ENCODE results near the gene GNLY.

Gene GNLY

DNA sequence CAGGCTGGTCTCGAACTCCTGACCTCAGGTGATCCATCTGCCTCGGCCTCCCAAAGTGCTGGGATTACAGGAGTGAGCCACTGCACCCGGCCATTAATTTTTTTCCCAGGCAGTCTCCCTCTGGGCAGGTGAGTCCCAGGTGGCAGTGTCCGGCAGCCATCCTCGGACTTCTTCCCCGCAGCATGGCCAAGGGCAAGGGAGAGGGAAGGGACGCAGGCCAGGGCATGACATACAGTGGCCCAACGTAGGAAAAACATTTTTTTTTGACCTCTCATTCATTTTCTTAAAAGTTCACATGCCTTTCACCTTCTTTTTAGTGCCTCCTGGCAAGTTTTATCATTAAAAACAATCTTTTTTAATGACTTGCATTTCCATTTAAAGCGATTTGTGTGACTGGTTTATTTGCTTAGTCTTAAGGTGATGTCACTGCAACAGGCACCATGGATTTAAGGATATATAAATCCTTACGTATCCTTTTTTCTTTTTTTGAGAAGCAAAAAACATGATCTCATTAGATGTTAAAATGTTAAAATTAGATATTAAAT lies 36.6 kb downstream of the GNLY start:
- no peak for DNase-seq

DNA sequence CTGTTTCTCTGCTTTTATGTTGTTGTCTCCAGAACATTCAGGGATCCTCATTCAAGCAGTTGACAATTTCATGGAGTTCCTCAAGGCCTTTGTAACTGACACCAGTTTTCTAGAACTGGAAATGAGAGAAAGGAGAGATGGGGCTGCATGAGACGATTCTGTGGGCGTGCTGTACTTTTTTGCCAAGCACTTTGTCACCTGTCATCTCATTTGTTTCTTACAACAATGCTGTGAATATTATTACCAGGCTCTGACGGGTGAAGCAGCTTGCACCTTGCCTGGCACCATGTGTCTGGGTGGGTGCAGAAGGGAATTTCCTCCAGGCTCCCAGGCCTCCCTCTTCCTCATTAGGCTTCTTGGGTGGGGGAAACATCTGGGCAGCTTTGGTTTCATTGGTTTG lies 37.4 kb downstream of the GNLY start:
- no peak for DNase-seq

DNA sequence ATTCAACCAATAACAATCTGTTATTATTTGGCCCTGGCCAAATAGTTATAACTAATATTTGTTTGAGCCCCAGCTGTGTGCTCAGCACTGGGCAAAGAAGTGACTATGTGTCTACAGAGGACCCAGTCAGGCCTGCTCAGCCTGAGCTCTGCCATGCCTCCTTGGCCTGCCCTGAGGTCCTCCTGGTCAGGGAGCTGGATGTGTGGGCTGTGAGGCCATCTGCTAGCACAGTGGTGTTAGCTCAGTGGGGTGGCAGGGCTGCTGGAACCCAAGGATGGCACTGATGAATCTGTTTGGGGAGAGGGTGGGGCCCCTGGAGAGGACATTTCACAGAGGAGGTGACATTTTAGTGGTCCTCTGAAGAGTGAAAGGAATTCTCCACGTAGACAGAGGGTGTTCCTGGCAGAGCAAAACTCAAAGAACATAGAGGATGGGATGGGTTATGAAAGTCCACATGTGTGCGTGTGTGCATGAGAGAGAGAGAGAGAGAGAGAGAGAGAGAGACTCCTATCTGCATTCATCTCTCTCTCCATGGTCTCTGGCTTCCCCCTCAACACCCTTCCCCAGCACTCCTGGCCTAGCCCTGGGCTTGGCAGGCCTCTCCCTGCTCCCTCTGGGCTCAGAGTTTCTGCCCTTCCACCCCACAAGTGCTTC lies 38.4 kb downstream of the GNLY start:
- no peak for DNase-seq

DNA sequence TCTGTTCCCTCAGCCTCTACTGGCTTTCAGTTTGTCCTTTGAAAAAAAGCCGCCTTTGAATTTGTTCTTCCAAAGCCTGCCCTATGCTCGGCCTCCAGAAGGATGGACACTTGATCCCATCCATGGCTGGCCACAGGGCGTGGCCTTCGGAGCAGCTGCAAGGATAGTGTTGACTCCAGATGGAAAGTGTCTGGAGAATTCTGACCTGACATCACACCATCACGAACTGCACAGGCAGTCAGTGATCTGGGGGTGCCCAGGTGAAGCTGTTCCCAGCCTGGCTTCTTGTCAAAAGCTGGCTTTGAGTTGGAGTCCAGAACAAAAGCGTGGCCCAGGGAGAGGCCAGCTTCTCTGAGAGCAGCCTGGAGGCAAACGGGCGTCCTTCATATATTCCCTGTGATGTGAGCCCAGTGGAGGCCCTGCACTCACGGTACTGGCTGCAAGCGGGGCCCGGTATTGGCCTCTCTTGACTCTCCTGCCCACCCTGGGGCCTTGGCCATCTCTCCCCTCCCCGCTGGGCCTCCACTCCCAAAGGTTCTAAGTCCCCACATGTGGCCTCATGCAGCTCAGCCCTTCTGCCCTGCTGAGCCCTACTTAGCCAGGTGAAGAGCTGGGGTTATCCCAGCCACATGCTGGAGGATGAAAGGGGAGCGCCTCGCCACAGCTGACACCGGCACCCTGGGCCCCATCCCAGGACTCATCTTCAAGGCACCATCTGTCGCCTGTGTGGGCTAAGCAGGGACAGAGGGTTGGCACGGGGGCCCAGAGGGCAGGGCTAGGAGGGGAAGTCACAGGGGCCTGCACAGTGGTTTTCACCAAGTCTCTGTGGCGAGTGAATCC lies 39.2 kb downstream of the GNLY start:
- DNase-seq = no peak

DNA sequence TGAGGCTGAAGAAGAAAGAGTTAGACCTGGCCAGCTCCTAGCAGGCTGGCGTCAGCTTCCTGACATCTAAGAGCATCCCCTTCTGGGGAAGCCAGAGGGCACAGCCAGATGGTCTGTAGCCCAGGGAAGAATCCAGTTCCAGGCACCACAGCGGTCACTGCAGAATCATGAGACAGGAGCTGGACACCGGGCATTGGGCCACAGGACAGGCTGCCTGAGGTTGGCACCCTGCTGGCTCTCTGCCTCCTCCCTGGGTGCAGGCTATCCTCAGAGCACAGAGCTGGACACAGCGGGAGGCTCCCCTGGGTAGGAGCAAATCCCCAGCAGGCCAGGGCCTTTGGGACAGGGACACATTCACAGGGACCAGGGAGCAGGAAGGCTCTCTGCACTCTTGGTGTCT lies 39.9 kb downstream of the GNLY start:
- DNase-seq = no peak

DNA sequence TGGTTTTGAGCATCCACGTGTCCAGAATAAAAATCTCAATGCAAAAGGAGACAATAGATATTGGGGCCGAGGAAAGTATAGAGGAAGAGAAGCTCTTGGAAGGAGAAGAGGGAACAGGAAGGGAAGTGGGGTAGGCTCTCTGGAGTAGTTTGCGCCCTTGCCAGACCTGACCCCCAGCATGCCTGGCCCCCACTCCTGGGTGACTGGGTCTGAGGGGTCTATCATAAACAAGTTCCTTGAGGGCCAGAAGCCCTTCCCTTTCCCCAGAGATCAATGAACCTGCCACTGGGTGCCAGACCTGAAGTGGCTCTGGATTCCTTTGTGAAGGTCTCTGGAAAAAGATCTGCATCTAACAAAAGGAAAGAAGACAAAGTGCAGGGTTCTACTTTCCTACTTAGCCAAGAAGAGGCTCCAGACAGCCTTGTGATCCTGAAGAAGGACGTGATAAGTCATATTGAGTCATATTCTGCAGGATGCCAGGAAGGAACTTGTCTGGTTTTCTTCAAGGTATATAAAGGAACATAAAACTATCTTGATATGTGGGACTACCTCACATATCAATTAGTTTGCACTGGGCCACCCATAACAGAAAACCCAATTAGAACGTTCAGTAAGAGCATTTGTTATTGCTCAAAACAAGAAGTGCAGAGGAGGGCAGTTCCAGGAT lies 40.9 kb downstream of the GNLY start:
- DNase-seq = no peak

DNA sequence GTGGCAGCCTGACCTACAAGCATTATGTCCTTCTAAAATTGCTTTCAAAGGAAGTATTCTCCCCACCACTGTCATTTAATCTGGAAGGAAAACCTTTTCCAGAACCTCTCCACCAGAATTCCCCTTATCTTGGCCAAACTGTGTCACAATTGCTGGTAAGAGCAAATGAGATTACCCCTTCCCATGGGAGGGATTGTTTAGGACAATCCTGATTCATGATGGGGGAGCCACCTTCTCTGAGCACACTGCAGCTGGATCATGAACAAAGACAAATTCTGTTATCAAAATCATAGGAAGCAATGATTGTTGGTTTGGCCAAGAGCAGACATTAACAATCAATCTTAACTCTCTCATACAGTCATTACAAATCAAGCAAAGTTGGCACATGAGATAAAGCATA lies 41.5 kb downstream of the GNLY start:
- no peak for DNase-seq

DNA sequence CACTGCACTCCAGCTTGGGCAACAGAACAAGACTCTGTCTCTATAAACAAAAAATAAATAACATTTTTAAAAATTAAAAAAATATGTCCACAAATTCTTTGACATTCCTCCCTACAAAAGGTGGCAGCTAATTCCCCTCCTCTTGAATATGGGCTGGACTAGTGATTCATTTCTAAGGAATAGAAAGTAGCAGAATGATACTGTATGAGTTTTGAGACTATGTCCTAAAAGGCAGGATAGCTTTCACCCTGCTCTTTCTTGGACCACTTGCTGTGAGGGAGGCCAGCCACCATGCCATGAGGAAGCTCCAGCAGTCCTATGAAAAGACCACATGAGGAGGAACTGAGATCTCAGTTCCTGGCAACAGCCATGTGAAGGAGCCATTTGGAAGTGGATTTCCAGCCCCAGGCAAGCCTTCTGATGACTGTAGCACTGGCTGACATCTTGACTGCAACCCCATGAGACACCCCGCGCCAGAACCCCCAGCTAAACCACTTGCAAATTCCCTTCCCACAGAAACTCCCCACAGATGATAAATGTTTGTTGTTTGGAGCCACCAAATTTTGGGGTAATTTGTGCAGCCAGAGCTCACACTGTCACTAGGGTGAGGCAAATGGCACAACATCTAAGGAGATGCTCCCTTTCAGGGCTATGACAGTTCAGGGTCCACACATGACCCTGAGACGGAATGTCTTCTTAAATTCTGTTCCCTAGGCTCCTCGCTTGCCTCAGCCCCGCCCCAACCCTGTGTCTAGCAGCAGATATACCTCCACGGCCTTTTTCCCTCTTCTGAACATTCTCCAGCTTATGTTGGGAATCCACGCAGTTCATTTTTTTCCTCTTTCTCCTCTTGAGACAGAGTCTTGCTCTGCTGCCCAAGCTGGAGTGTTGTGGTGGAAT lies 42.5 kb downstream of the GNLY start:
- DNase-seq = no peak

DNA sequence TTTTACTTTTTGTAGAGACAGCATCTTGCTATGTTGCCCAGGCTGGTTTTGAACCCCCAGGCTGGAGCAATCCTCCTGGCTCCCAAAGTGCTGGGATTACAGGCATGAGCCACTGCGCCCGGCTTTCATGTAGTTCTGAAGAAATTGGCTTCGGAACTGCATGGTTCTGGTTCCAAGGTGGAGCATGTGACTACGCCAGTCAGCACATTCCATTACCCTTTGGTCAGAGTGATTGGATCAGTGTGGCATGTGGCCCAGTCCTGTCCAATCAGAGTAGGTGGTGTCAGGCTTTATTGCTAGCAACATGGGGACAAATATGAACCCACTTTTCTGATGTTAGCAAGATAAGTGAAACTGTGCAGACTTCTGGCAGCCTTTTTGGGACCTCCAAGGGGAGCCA lies 43.3 kb downstream of the GNLY start:
- no peak for DNase-seq

DNA sequence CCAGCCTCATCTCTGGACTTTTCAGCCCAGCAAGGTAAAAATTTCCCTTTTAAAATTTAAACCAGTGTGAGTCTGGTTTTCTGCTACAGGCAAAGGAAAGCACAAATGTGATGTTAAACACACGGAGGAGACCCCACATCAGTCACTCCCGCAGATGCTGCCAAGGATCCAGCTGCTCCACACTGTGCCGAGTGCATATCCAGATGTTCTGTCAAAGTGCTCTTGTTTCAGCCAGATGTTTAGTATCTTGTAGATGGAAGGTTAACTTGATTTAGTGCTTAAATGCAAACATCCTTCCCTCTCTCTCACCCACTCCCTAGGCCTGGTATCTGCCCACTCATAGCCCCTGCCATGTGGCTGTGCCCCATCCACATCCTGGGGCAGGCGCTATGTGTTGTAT lies 43.8 kb downstream of the GNLY start:
- no peak for DNase-seq

DNA sequence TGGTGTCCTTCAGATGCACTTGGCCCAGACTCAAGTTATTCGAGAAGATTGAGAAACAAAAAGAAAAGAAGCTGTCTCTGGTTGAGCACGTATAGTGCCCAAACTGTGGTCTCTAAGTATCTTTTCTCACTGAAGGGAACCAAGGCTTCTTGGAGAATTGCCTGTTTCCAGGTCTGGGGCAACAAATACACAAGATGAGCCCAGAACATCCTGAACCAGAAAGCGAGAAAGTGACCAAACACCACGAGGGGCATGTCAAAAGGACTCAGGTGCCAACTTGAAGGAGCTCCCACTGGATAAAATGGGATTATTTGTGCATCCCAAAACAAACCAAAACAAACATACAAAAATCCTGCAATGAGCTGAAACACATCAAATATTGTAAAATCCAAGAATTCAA lies 46.0 kb downstream of the GNLY start:
- no peak for DNase-seq

DNA sequence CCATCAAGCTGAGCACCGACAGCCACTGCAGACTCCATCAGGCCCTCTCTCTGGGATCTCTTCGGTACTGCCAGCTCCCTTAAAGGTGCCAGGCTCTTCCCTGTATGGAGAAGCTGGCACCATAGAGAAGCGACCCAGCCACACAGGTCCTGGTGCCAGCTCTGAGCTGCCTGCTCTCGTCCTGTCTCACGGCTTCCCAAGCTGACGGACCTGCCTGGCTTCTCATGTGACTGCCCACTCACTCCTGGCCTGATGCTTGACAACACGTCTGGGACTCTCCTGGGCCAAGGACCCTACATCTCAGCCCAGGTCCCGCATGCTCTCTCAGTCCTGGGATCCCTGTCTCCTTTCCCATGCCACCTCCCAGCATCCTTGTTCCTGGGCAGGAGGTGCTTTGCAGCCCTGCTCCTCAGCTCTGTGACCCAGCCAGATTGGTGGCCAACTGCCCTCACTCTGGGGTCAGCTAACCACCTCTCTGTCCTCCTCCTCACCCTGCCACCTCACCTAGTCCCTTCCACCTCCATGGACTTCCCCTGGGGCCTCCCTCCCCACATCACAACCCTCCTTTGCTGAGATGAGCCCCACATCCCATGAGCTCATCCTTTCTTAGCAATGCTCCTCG lies 47.2 kb downstream of the GNLY start:
- DNase-seq = no peak

DNA sequence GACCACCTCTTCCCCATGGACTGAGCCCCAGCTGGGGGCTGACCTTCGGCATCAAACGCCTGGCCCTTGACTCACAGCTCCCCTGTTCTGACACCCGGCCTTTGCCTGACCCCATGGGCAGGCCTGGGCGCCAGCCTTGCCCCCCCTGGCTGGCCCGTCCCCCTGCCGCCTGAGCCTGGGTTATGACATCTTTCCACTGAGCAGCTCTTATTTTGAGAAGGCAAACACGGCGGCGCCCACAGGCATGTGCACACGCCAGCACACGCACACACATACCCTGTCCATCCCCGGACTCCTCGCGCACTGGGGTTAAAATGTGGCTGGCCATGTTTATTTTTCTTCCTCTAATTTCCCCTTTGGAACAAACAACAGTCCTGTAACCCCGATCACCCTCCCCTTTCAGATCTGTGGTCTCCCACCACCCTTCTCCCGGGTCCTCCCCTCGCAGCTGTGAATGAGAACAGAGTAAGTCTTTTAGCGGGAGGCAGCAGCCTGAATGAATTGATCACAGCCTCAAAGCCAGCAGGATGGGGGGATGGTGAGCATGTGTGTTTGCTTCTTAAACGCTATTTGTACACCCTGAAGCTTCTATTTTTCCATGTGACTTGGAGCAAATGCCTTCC lies 47.8 kb downstream of the GNLY start:
- peak; percentile 75 for DNase-seq

DNA sequence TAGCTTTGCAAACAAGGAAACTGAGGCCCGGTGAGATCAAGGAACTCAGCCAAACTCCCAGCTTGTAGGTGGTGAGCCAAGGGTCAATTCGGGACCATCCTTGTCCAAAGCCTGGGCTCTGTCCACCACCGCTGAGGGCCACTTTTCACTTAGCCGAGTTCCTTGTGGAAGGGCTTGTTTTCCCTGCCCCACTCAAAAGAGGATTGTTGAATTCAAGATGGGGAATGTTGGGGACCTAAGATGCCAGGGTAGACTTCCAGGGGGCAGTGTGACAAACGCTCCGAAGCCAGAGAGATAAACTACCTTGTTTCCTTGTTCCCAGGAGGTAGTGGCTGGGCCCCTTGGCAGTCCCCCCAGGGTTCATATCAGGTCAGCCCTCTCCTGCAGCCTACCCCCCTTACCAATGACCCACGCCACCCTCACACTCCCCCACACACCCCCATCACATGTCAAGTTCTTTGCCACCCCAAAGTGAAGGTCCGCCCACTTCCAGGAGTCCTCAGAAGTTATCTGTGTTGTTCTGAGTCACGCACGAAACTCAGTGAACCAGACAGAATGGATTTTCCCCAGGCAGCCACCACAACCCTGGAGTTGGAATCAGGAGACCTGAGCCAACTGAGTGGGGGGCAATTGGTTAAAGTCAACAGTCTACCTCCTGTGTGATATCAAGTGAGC lies 49.3 kb downstream of the GNLY start:
- no peak for DNase-seq

DNA sequence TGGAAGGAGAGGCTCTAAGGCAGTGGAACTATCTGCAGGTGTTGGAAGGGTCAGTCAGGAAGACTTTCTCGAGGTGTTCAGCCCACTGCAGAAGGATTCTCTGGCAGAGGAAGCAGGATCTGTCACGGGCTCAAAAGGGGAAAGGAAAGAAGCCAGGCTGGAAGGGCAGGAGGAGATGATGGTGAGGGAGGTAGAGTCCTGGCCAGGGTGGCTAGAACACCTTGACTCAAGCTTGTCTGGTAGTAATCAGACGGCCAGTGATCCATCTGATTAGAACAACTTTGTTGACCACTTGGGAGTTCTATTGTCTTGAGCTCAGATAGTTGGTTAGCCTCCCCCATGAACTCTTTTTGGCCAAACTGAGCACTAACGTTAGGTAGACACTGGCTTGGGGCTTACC lies 49.9 kb downstream of the GNLY start:
- no peak for DNase-seq

DNA sequence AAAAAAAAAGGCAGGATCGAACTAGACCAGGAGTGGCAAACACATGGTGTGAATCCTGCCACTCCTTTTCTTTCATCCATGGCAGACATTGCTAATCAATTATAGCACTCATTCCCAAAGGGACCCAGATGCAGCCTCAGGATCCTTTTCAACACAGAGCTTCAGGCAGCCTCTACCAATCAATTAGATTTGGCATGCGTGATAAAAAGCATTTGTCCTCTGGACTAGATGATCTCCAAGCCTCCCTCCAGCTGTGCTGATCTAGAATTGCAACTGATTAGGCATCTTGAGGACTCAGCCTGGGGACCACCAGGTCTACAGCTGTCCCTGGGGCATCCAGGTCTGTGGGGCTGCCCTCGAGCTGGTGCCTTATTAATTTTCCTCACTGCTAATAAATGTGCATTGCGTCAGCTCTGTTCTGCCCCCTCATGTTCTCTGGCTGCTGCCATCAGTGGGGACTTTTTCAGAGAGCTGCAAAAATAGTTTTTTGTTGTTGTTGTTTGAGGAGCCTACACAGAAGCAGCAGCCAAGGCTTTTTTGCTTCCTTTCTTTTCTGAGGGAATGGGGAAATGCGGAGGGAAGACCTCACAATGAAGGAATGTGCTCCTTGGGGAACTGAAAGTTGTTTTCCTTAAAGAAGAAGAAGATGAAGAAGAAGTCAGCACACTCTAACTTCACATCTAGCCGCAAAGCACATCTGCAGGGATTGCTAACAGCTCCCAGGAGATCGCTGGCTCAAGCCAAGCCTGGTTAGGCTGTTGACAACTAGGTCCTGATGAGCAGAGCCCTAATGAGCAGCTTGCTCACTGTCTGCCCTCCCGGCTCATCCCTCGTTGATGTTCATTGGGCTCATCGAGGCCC lies 50.8 kb downstream of the GNLY start:
- no peak for DNase-seq

DNA sequence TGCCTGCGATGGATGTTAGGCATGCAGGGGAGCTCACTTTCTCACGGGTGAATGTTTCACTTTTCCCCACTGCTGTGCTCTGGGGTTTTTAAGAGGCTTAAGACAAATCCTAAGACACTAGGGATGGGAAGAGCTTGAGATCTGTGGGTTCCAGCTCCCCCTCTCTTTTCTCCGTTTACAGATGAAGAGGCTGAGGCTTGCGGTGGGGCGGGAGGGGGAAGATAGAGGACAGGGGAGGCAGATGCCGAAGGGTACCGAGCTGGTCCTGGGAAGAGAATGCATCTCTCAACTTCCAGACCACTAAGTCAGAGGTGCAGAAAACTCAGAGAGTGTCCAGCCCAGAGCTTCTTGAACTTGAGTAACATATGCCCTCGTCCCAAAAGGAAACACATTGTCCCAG lies 51.5 kb downstream of the GNLY start:
- no peak for DNase-seq

DNA sequence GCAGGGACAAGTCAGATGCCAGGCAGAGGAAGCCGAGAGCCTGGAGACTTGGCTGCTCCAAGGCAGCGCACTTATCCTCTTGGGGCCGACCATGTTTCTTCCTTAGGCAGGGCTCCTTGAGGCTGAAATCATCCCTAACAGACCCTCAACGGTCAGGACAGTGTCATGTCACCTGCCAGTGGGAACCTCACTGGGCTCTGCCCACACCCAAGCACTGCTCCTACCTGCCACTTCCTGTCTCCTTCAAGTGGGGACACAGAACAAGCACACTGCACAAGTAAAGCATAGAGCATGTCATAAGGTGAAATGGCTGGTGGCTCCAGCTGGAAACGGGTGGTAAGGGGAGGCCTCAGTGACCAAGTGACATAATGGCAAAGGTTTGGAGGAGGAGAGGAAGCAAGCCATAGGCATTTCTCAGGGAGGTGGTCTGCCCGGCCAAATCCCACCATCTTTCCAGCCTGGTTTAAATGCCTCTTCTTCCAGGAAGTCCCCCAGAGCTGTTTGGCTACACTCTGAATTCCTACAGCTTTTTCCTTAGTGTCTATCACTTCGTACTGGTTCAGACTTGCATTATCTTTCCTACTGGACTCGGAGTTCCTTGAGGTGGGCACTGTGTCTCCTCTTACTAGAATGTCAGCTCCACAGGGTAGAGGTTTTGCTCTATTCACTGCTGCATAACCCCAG lies 52.3 kb downstream of the GNLY start:
- DNase-seq = no peak

DNA sequence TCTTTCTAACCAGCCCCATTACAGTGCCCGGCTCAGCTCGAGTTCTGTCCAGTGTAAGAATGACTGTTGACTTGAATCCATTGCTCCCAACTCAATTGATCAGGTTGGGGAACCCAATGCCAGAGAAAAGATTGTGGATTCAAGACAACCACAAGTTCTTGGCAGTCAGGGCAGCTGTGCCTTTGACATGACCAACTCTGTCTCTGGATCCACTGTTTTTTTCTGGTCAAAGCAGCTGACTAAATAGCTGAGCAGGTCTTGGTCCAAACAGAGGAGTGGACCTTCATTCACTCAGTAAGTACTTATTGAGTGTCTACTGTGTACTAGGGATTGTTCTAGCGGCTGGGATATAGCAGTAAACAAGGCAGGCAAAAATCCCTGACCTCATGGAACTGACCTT lies 53.3 kb downstream of the GNLY start:
- DNase-seq = no peak
